SK-N-SH (cell line): ENCODE measurements around the gene STX16. TPM values are rescaled to one million over a fixed set of nuclear protein-coding genes. Genes with fewer than 3 reads are reported as not detected.

Experiments used
- CTCF ChIA-PET: fragments of 300-600, 350-600 bp; formaldehyde crosslinking; extraction: SDS; loops from one replicate; lab custom pipeline; 2021; lab: Yijun Ruan, JAX
- POLR2A ChIA-PET: fragments of 350-600 bp; sonication (Branson Sonifier 250); formaldehyde crosslinking; extraction: SDS; loops from one replicate; lab custom pipeline; 2020; ENCODE audit warnings: antibody characterized with exemption, inconsistent platforms; lab: Yijun Ruan, JAX
- DNase-seq: peaks from one replicate; pipeline ENCODE4 v3.0.0; 2012
- H2AFZ ChIP-seq: fragments of 200-600 bp; sonication (generic); 2 replicates; pipeline ENCODE4 v1.8.1; 2016; ENCODE audit warnings: antibody characterized with exemption, mild to moderate bottlenecking, low read depth
- H3F3A ChIP-seq: fragments of 200-600 bp; sonication (generic); replicated peaks from 2 replicates; pipeline ENCODE3; 2016; ENCODE audit warnings: antibody characterized with exemption, mild to moderate bottlenecking; ENCODE audit not compliant: insufficient read depth
- H3K27ac ChIP-seq, 2 experiments: fragments of 200-500 bp in 1 of 2; fragments of 200-600 bp in 1 of 2; sonication (Bioruptor generic) in 1 of 2; sonication (generic), shearing (Covaris generic) in 1 of 2; 2 replicates each; pipeline versions ENCODE4 v1.5.1 to v1.6.1; 2014 to 2016; ENCODE audit warnings: low read depth in 2 of 2, inconsistent platforms in 1 of 2, low read length in 1 of 2, mild to moderate bottlenecking in 1 of 2, mixed read lengths in 1 of 2
- H3K27me3 ChIP-seq: fragments of 200-600 bp; sonication (generic), shearing (Covaris generic); 2 replicates; pipeline ENCODE4 v1.6.1; 2016; ENCODE audit warnings: mixed run types; ENCODE audit not compliant: insufficient read depth
- H3K36me3 ChIP-seq, 2 experiments: fragments of 200-500 bp in 1 of 2; fragments of 200-600 bp in 1 of 2; sonication (Bioruptor generic) in 1 of 2; sonication (generic) in 1 of 2; replicated peaks in 1 of 2; 2 replicates each; pipeline versions ENCODE3 to v1.5.1; 2014 to 2016; ENCODE audit warnings: low read length in 1 of 2, mild to moderate bottlenecking in 1 of 2; ENCODE audit not compliant: insufficient read depth in 2 of 2, control insufficient read depth in 1 of 2
- H3K4me1 ChIP-seq, 2 experiments: fragments of 200-500 bp in 1 of 2; fragments of 200-600 bp in 1 of 2; sonication (Bioruptor generic) in 1 of 2; sonication (generic), shearing (Covaris generic) in 1 of 2; 2 replicates each; pipeline versions ENCODE4 v1.5.1 to v1.6.1; 2014 to 2016; ENCODE audit warnings: low read depth in 1 of 2, low read length in 1 of 2, mixed run types in 1 of 2; ENCODE audit not compliant: insufficient read depth in 2 of 2, control insufficient read depth in 1 of 2
- H3K4me2 ChIP-seq: fragments of 200-600 bp; sonication (generic), shearing (Covaris generic); 2 replicates; pipeline ENCODE4 v1.6.1; 2017; ENCODE audit warnings: mixed run types
- H3K4me3 ChIP-seq, 2 experiments: fragments of 200-500 bp in 1 of 2; fragments of 200-600 bp in 1 of 2; sonication (Bioruptor generic) in 1 of 2; sonication (generic), shearing (Covaris generic) in 1 of 2; 2 replicates each; pipeline versions ENCODE4 v1.5.1 to v1.8.1; 2014 to 2016; ENCODE audit warnings: low read depth in 2 of 2, inconsistent platforms in 1 of 2, low read length in 1 of 2, mild to moderate bottlenecking in 1 of 2, mixed read lengths in 1 of 2, moderate library complexity in 1 of 2
- H3K79me2 ChIP-seq: fragments of 200-600 bp; sonication (generic); 2 replicates; pipeline ENCODE4 v1.8.1; 2017; ENCODE audit warnings: mild to moderate bottlenecking; ENCODE audit not compliant: insufficient read depth
- H3K9ac ChIP-seq: fragments of 200-600 bp; sonication (generic); 2 replicates; pipeline ENCODE4 v1.6.1; 2017; ENCODE audit warnings: mixed run types
- H3K9me2 ChIP-seq: fragments of 200-600 bp; sonication (generic); 2 replicates; pipeline ENCODE4 v1.6.1; 2017; ENCODE audit warnings: mixed run types
- H3K9me3 ChIP-seq: fragments of 200-600 bp; sonication (generic); 2 replicates; pipeline ENCODE4 v1.6.1; 2017; ENCODE audit warnings: mixed run types, mild to moderate bottlenecking, moderate library complexity
- H4K20me1 ChIP-seq: fragments of 200-600 bp; sonication (generic); 2 replicates; pipeline ENCODE4 v1.6.1; 2017; ENCODE audit warnings: mild to moderate bottlenecking, mixed run types; ENCODE audit not compliant: insufficient read depth
- ELF1 ChIP-seq: IDR thresholded peaks from 2 replicates; pipeline ENCODE4 v1.4.0; 2012
- EP300 ChIP-seq, 2 experiments: IDR thresholded peaks; 2 replicates each; pipeline versions ENCODE4 v1.4.0 to v1.6.1; 2012; ENCODE audit warnings: borderline replicate concordance in 1 of 2, low read depth in 1 of 2, low read length in 1 of 2
- EZH2phosphoT487 ChIP-seq: fragments of 200-600 bp; sonication (generic); IDR thresholded peaks from 2 replicates; pipeline ENCODE4 v1.6.1; 2017; ENCODE audit warnings: low read depth, mixed run types, mild to moderate bottlenecking, antibody characterized with exemption, moderate library complexity, borderline replicate concordance
- FOSL2 ChIP-seq: IDR thresholded peaks from 2 replicates; pipeline ENCODE4 v1.4.0; 2012; ENCODE audit warnings: low read depth, mild to moderate bottlenecking, moderate library complexity, borderline replicate concordance
- GABPA ChIP-seq: IDR thresholded peaks from 2 replicates; pipeline ENCODE4 v1.4.0; 2012; ENCODE audit warnings: low read depth, mild to moderate bottlenecking
- JUND ChIP-seq: IDR thresholded peaks from 2 replicates; pipeline ENCODE4 v1.4.0; 2012
- MAX ChIP-seq: IDR thresholded peaks from 2 replicates; pipeline ENCODE4 v1.4.0; 2012; ENCODE audit warnings: low read depth
- PBX3 ChIP-seq: IDR thresholded peaks from 2 replicates; pipeline ENCODE4; 2012
- POLR2AphosphoS5 ChIP-seq: IDR thresholded peaks from 2 replicates; pipeline ENCODE4 v1.6.1; 2012; ENCODE audit warnings: low read depth, low read length
- RCOR1 ChIP-seq: fragments of 150-350 bp; IDR thresholded peaks from 2 replicates; pipeline ENCODE4 v1.6.1; 2017; ENCODE audit warnings: antibody characterized with exemption, low read length
- TAF1 ChIP-seq: IDR thresholded peaks from 2 replicates; pipeline ENCODE4 v1.6.1; 2012; ENCODE audit warnings: low read depth, mild to moderate bottlenecking, low read length, moderate library complexity, borderline replicate concordance
- TEAD4 ChIP-seq: IDR thresholded peaks from 2 replicates; pipeline ENCODE4 v1.4.0; 2012; ENCODE audit warnings: mild to moderate bottlenecking, borderline replicate concordance; ENCODE audit not compliant: insufficient read depth
- USF2 ChIP-seq: fragments of 150-350 bp; IDR thresholded peaks from 2 replicates; pipeline ENCODE4 v1.6.1; 2017; ENCODE audit warnings: antibody characterized with exemption, low read length, low read depth, borderline replicate concordance
- YY1 ChIP-seq: IDR thresholded peaks from 2 replicates; pipeline ENCODE4 v1.4.0; 2012; ENCODE audit warnings: low read depth, mild to moderate bottlenecking
- WGBS: methylation state at CpG from one replicate; pipeline ENCODE4 v1.1.6; 2017; ENCODE audit warnings: low lambda C conversion rate; 5-methylcytosine and 5-hydroxymethylcytosine counted together
- polyA plus RNA-seq, 3 experiments: library from polyadenylated mRNA; depleted of rRNA; stranded (reverse); fragments of >200 nt; gene quantifications; 2 replicates each; pipeline ENCODE4 v1.2.3, GENCODE V29; 2012

STX16 gene
- polyA plus RNA-seq, 1 of the 3 experiments (the other 2 are of a cell fraction) = 63.8 TPM

GRCh38 chr20:58691773-58692578 lies 40.9 kb downstream of the STX16 start:
- Histone ChIP-seq H3F3A (no peaks in the 10 kb centered on the region), H3K27me3 (no peaks in the 10 kb centered on the region), H3K9me3 (no peaks in the 10 kb centered on the region), H3K36me3 (no peaks in the 10 kb centered on the region), H3K27ac (no peak overlapping the region), H3K9me2 (no peaks in the 10 kb centered on the region), H3K4me2 (no peak overlapping the region), H4K20me1 (no peaks in the 10 kb centered on the region), H3K79me2 (no peaks in the 10 kb centered on the region), H3K9ac (no peak overlapping the region), H2AFZ (no peak overlapping the region), H3K4me3 (no peak overlapping the region), H3K4me1 (no peaks in the 10 kb centered on the region; a peak in 1 of 4 replicates)
- CTCF ChIA-PET = no interaction called here
- 94% methylated on average over 22 of the region's 31 CpGs for WGBS
- POLR2A ChIA-PET = interaction anchor here (0.6 kb wide), 1 partner anchor 238 kb away, joined by 3 read pairs; no protein-coding TSS in a partner anchor
- DNase-seq = no peak
- TF ChIP-seq JUND = no peak

GRCh38 chr20:58692579-58693225 lies 41.6 kb downstream of the STX16 start, which contains the start of gene NPEPL1:
Gene NPEPL1, plus strand, starts transcription at chr20:58692800. Its CDS starts 101 bp downstream, at chr20:58692901.
- Histone ChIP-seq H3K79me2 (no peaks in the 10 kb centered on the region), H3K4me3 (no peak within 1 kb of the TSS), H2AFZ (no peak within 1 kb of the TSS), H3K9ac (no peak within 1 kb of the TSS), H3K27me3 (no peaks in the 10 kb centered on the region), H4K20me1 (no peaks in the 10 kb centered on the region), H3K9me3 (no peaks in the 10 kb centered on the region), H3F3A (no peaks in the 10 kb centered on the region), H3K27ac (no peak within 1 kb of the TSS), H3K9me2 (no peaks in the 10 kb centered on the region)
- ChIA-PET POLR2A (no interaction called here), CTCF (no interaction called here)
- 99% methylated on average over 26 of the region's 93 CpGs for WGBS
- no peak for DNase-seq
- TF ChIP-seq EZH2phosphoT487 = no peak
- no peak for TF ChIP-seq USF2
- no peak for TF ChIP-seq MAX
- TF ChIP-seq ELF1 = no peak
- TF ChIP-seq PBX3 = no peak
- TF ChIP-seq EP300 (IDR thresholded peaks at IDR 0.05; ENCODE audit: borderline replicate concordance in 1 of 2, low read depth in 1 of 2, low read length in 1 of 2) = no peak
- TF ChIP-seq TAF1 = no peak
- TF ChIP-seq FOSL2 = no peak
- TF ChIP-seq POLR2AphosphoS5 = no peak
- no peak for TF ChIP-seq GABPA
- TF ChIP-seq RCOR1 = no peak
- no peak for TF ChIP-seq YY1
- no peak for TF ChIP-seq TEAD4
- TF ChIP-seq, all 33 proteins: peak for 0
- Histone ChIP-seq H3K36me3 (no peaks in the 10 kb centered on the region), H3K4me1 (no peaks in the 10 kb centered on the region; a peak in 1 of 4 replicates), H3K4me2 (no peak within 1 kb of the TSS)
